HG03342 (cell line): ENCODE results near the gene BIRC5.
"Not testable (repeated sequence)": the region's sequence is repeated elsewhere in the genome, so short reads cannot be mapped to it uniquely, and the experiment has no call there.

ENCODE experiments used
- ATAC-seq: cut with Tn5 transposase; IDR thresholded peaks from one replicate; pipeline ENCODE4 v1.9.1; 2021; ENCODE audit warnings: mild to moderate bottlenecking, moderate library complexity; ENCODE audit not compliant: unreplicated experiment

The BIRC5 gene

GRCh38 chr17:78238823-78239488 lies 24.9 kb downstream of the BIRC5 start:
- ATAC-seq: no peak

DNA sequence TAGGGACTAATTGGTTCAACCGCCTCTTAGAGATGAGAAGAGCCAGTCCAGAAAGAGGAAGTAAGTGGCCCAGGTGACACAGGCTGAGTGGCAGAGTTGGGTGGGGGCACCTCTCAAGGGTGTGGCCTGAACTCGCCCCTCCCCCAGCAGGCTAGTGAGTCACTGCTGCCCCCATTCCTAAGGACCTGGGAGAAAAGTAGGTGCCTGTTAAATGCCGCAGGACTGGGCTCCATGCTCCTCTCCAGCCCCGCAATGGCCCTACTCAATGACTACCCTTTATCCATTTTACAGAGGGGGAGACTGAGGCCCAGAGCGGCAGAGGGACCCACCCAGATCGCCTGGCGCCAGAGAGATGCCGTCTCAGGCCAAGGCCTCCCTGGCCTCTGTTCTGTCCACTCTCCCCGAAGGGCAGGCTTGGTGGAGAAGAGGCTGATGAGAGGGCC lies 25.5 kb downstream of the BIRC5 start:
- ATAC-seq: no peak

DNA sequence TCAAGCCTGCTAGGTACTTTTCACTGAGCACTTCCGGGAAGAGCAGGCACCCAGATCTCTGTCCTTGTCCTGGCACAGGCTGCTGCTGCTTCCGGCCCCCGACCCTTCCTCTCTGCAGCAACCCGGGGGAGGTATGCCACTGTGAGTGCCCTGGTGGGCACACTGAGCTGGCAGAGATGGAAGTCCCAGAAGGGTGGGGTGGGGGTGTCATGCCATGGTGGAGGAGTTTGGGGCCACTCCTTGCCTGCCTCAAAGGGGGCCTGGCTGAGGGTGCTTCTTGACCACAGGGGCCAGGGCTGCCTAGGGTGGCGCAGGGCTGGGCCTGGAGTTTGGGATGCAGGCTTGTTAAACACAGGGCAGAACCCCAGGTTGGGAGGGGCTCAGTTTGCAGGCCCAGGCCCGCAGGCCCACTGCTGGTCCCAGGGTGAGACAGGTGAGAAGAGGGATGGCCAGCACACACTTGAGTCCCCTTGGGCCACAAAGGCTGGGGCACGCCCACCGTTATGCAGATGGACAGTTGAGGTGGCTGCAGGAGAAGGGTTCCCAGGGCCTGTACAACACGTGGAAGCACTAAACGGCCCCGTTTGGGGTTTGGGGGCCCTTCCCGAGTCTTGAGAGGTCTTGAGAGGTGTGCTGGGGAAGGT lies 26.1 kb downstream of the BIRC5 start:
- no peak for ATAC-seq

DNA sequence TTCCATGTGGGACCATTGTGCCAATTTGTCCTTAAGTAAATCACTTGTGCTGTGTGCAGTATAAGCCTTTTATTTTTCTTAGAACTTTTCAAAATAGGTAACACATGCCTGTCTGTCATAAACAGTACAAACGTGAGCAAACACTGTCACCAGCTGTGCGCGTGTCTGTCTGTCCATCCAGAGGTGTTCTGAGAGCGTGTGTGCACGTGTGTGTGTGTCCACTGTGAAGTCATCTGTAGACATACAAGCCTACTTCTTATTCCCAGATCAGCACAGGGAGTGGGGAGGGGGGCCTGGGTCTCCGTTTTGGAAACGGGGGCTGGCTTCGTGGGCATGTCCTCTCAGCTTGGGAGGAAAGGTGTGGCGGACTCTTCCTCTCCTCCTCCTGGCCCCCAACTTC lies 26.8 kb downstream of the BIRC5 start:
- no peak for ATAC-seq

- ATAC-seq: no peak
Measured at GRCh38 chr17:78241277-78242023, 27.4 kb downstream of the BIRC5 start.

- no peak for ATAC-seq
Measured at GRCh38 chr17:78242024-78242742, 28.1 kb downstream of the BIRC5 start.

DNA sequence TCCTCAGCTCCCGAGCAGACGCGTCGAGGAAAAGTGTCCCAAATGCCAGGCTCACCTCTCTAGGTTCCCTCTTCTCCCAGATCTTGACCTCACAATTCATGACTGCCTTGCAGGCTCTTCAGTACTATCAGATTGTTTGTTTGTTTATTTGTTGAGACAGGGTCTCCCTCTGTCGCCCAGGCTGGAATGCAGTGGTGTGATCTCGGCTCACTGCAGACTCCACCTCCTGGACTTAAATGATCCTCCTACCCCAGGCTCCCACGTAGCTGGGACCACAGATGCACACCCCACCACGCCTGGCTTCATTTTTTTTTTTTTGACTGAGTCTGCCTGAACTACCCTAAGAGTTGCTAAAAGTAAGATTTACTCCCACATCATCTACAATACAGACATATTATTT lies 33.3 kb downstream of the BIRC5 start:
- ATAC-seq: no peak

- no peak for ATAC-seq
Measured at GRCh38 chr17:78248051-78248914, 34.2 kb downstream of the BIRC5 start.

GRCh38 chr17:78249074-78249817 lies 35.2 kb downstream of the BIRC5 start:
- ATAC-seq: no peak

GRCh38 chr17:78249818-78250806 lies 36.1 kb downstream of the BIRC5 start:
- no peak for ATAC-seq

GRCh38 chr17:78250891-78251772 lies 37.1 kb downstream of the BIRC5 start:
- peak; percentile 67 for ATAC-seq

DNA sequence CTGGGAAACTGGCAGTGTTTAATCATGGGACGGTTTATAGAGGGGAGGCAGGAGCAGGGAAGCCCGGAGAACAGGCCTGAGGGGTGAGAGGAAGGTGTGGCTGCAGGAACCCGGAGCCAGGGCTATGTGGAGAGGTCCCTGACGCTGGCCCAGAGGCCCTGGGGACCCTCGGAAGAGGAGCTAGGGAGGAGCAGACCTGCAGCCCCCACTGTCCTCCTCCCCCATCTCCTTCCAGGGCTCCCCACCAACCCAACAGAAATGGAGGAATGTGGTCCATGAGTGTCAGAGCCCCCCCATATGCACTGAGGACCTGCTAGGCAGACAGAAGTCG lies 37.7 kb downstream of the BIRC5 start:
- no peak for ATAC-seq

- no peak for ATAC-seq
Measured at GRCh38 chr17:78252111-78252634, 38.1 kb downstream of the BIRC5 start.

- ATAC-seq: no peak
Measured at GRCh38 chr17:78252701-78253635, 38.9 kb downstream of the BIRC5 start.

DNA sequence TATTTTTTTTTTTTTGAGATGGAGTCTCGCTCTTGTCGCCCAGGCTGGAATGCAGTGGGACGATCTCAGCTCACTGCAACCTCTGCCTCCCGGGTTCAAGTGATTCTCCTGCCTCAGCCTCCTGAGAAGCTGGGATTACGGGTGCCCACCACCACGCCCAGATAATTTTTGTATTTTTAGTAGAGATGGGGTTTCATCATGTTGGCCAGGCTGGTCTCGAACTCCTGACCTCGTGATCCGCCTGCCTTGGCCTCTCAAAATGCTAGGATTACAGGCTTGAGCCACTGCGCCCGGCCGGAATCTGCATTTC lies 39.5 kb downstream of the BIRC5 start:
- ATAC-seq: not testable (repeated sequence)

GRCh38 chr17:78253946-78254672 lies 40.1 kb downstream of the BIRC5 start:
- ATAC-seq: peak; percentile 39
